VCaP (cell line): ENCODE measurements around the gene TMEM117.

Experiments
- H3K27ac ChIP-seq: fragments of 450-650 bp; 2 replicates; pipeline ENCODE4 v1.5.1; 2017
- TF ChIP-seq, protein P1 (sequence below): fragments of 450-650 bp; conservative IDR thresholded peaks from 2 replicates; pipeline ENCODE4 v1.5.1; 2017; ENCODE audit warnings: mild to moderate bottlenecking, moderate library complexity

Gene TMEM117

DNA sequence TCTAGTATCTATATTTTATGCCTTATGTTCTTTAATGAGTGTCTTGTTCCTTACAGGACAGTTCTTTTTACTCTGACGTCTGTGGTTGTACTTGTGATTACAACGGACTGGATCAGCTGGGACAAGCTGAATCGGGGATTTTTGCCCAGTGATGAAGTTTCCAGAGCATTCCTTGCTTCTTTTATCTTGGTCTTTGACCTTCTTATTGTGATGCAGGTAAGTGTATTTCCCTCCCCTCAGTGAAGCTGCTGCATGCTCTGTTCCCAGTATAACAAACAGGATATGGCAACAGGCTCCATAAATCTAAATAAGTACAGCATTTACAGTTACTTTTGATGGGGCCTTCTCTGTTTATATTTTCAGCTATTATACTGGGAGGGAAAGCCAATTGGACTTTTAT is 463.6 kb downstream of the TMEM117 start:
- TF ChIP-seq, protein P1, sequence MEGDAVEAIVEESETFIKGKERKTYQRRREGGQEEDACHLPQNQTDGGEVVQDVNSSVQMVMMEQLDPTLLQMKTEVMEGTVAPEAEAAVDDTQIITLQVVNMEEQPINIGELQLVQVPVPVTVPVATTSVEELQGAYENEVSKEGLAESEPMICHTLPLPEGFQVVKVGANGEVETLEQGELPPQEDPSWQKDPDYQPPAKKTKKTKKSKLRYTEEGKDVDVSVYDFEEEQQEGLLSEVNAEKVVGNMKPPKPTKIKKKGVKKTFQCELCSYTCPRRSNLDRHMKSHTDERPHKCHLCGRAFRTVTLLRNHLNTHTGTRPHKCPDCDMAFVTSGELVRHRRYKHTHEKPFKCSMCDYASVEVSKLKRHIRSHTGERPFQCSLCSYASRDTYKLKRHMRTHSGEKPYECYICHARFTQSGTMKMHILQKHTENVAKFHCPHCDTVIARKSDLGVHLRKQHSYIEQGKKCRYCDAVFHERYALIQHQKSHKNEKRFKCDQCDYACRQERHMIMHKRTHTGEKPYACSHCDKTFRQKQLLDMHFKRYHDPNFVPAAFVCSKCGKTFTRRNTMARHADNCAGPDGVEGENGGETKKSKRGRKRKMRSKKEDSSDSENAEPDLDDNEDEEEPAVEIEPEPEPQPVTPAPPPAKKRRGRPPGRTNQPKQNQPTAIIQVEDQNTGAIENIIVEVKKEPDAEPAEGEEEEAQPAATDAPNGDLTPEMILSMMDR = no peak
- H3K27ac ChIP-seq = no peak overlapping the region

DNA sequence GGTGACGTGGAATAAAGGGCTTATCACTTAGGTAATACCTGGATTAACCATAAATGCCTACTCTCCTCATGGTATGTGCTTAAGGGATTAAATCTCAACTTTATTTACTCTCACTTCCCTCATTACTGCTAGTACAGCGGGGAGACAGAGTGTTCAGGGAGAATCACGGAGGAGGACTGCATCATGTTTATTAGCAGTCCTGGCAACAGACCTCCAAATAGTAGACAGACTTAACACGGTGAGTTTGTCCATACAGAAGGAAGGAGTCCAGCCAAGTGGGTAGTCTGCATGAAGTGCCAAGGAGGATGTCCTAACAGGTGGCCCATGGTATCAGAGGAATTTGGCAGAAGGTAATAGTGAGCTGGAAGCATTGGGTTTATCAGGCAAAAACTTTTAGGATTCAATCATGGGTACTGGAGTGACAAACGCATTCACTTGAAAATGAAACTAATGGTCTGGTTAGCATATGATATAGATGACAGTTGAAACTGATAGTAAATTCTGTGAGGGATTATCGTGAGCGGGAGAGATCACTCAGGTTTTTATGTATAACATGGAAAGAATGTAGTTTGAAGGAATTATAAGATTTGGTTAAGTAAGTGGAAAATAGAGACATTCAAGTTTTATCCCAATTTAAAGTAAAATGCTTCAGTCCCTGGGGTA is 471.8 kb downstream of the TMEM117 start:
- TF ChIP-seq, protein P1 = no peak
- no peak overlapping the region for H3K27ac ChIP-seq

- H3K27ac ChIP-seq = no peak overlapping the region
- TF ChIP-seq, protein P1 = no peak
These were observed 477.3 kb downstream of the TMEM117 start for GRCh38 chr12:44313188-44313587.

- TF ChIP-seq, protein P1 = no peak
- no peak overlapping the region for H3K27ac ChIP-seq
These were observed 478.2 kb downstream of the TMEM117 start for GRCh38 chr12:44314007-44314500.

DNA sequence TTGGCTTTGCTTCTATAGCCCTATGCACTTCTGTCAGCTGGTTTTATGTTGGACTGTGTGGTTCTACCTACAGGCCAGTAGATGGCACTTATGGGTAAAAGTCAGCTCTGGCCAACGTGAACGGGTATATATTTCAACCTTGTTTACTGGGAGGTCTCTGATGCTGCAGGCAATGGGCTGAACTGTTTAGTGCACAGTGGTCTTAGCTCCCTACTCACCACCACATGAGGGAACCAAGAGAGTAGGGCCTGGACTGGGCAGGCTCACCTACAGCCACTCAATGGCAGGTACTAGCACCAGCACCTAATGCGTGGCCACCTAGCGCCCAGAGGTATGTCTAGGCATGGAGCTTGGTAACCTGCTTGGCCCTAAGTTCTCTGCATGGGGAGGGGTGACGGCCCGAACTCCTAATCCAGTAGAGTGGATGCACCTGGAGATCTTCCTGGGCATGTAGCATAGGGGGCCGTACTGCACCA is 481.8 kb downstream of the TMEM117 start:
- TF ChIP-seq, protein P1 = peak; percentile 75
- no peak overlapping the region for H3K27ac ChIP-seq

- TF ChIP-seq, protein P1 = no peak
These were observed 495.4 kb downstream of the TMEM117 start for GRCh38 chr12:44331269-44331668.

DNA sequence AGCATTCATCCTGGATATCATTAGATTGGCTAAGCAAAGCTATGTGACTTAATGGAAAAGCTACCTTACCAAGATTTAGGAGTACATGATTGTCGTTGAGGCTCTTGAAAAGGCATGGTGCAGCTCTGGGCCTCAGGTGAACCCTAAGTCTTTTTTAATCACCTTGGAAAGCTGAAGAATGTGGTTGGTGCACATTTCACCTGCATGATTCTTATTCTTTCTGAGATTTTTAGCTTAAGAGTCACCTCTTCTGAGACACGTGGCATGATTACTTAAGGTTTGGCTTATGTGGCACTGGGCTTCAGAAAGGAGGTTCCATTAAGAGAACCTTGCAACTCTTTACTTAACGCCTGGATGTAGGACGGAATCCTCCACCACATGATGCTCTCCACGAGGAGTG is 498.5 kb downstream of the TMEM117 start:
- TF ChIP-seq, protein P1 = no peak
- no peak overlapping the region for H3K27ac ChIP-seq

More at GRCh38 chr12:44331269-44331668, 495.4 kb downstream of the TMEM117 start:
- H3K27ac ChIP-seq = no peak overlapping the region
